ENCODE results near the gene ATPAF1.

GRCh38 chr1:46657775-46658174 is 10.4 kb downstream of the ATPAF1 start:
- TF ChIP-seq USF2 (CRISPR knock-in tag; IDR thresholded peaks at IDR 0.05) = no peak
- no peak for TF ChIP-seq EZH2 (IDR thresholded peaks at IDR 0.05; ENCODE audit: borderline replicate concordance, low read depth, low read length)
- TF ChIP-seq TAF1 (IDR thresholded peaks at IDR 0.05; ENCODE audit: control insufficient read depth, extremely low read depth, insufficient read depth, low read length, severe bottlenecking) = no peak

Data from K562 (cell line).